ENCODE data around the gene ZNF726.
"Not testable (repeated sequence)": the region's sequence is repeated elsewhere in the genome, so short reads cannot be mapped to it uniquely, and the experiment has no call there.

Gene ZNF726

GRCh38 chr19:23908165-23908564 is 6.5 kb upstream of the ZNF726 start:
- no peak for DNase-seq (ENCODE audit: low read depth)
- TF ChIP-seq CTCF (conservative IDR thresholded peaks at IDR 0.05; ENCODE audit: low read length) = no peak
- no peak overlapping the region for H3K4me3 ChIP-seq (ENCODE audit: low read length)

- DNase-seq (ENCODE audit: low read depth) = no peak
- TF ChIP-seq CTCF (conservative IDR thresholded peaks at IDR 0.05; ENCODE audit: low read length) = no peak
- H3K4me3 ChIP-seq (ENCODE audit: low read length) = no peak overlapping the region
Observed at GRCh38 chr19:23909222-23909621, 5.5 kb upstream of the ZNF726 start.

- peak overlapping the region; percentile 85 for H3K4me3 ChIP-seq (ENCODE audit: low read length)
- peak; percentile 1 for DNase-seq (ENCODE audit: low read depth)
- no peak for TF ChIP-seq CTCF (conservative IDR thresholded peaks at IDR 0.05; ENCODE audit: low read length)
Observed at GRCh38 chr19:23913931-23914330, 755 bp upstream of the ZNF726 start.

- no peak for TF ChIP-seq CTCF (conservative IDR thresholded peaks at IDR 0.05; ENCODE audit: low read length)
- peak; percentile 4 for DNase-seq (ENCODE audit: low read depth)
- H3K4me3 ChIP-seq (ENCODE audit: low read length) = no peak overlapping the region
Observed at GRCh38 chr19:23916991-23917390, 2.3 kb downstream of the ZNF726 start.

GRCh38 chr19:23917856-23918255 is 3.2 kb downstream of the ZNF726 start:
- no peak overlapping the region for H3K4me3 ChIP-seq (ENCODE audit: low read length)
- DNase-seq (ENCODE audit: low read depth) = no peak
- TF ChIP-seq CTCF (conservative IDR thresholded peaks at IDR 0.05; ENCODE audit: low read length) = no peak

- no peak for DNase-seq (ENCODE audit: low read depth)
- no peak overlapping the region for H3K4me3 ChIP-seq (ENCODE audit: low read length)
- TF ChIP-seq CTCF (conservative IDR thresholded peaks at IDR 0.05; ENCODE audit: low read length) = no peak
Observed at GRCh38 chr19:23925285-23925684, 10.6 kb downstream of the ZNF726 start.

GRCh38 chr19:23932878-23933277 is 18.2 kb downstream of the ZNF726 start:
- DNase-seq (ENCODE audit: low read depth) = no peak
- no peak for TF ChIP-seq CTCF (conservative IDR thresholded peaks at IDR 0.05; ENCODE audit: low read length)
- H3K4me3 ChIP-seq (ENCODE audit: low read length) = no peak overlapping the region

GRCh38 chr19:23937031-23937430 is 22.3 kb downstream of the ZNF726 start:
- DNase-seq (ENCODE audit: low read depth); H3K4me3 ChIP-seq (ENCODE audit: low read length): not testable (repeated sequence)

All from AG10803 (cell line).